Ishikawa (cell line): ENCODE data around the gene ARHGAP19.

Experiments
- CEBPB ChIP-seq: IDR thresholded peaks from 2 replicates; pipeline ENCODE4 v1.6.1; 2012
- CREB1 ChIP-seq: IDR thresholded peaks from 2 replicates; pipeline ENCODE4 v1.6.1; 2012; ENCODE audit warnings: low read depth
- EGR1 ChIP-seq: IDR thresholded peaks from 2 replicates; pipeline ENCODE4 v1.6.1; 2012
- EP300 ChIP-seq: IDR thresholded peaks from 2 replicates; pipeline ENCODE4 v1.6.1; 2012; ENCODE audit warnings: borderline replicate concordance
- FOXM1 ChIP-seq: IDR thresholded peaks from 2 replicates; pipeline ENCODE4 v1.6.1; 2012; ENCODE audit warnings: low read depth, borderline replicate concordance
- NFIC ChIP-seq: IDR thresholded peaks from 2 replicates; pipeline ENCODE4 v1.6.1; 2012
- RAD21 ChIP-seq: IDR thresholded peaks from 2 replicates; pipeline ENCODE4 v1.6.1; 2012; ENCODE audit warnings: low read depth
- TAF1 ChIP-seq: IDR thresholded peaks from 2 replicates; pipeline ENCODE4 v1.6.1; 2012; ENCODE audit warnings: low read depth, mild to moderate bottlenecking
- TCF12 ChIP-seq: IDR thresholded peaks from 2 replicates; pipeline ENCODE4 v1.6.1; 2012; ENCODE audit warnings: low read depth
- TEAD4 ChIP-seq: IDR thresholded peaks from 2 replicates; pipeline ENCODE4 v1.6.1; 2012
- YY1 ChIP-seq: IDR thresholded peaks from 2 replicates; pipeline ENCODE4 v1.6.1; 2012; ENCODE audit warnings: low read depth
- ZBTB7A ChIP-seq: IDR thresholded peaks from 2 replicates; pipeline ENCODE4 v1.6.1; 2012; ENCODE audit warnings: low read depth
- TF ChIP-seq, protein P1 (sequence below): IDR thresholded peaks from 2 replicates; pipeline ENCODE4 v1.6.1; 2012
- TF ChIP-seq, protein P2 (sequence below): IDR thresholded peaks from 2 replicates; pipeline ENCODE4 v1.6.1; 2012
- TF ChIP-seq, protein P3 (sequence below): IDR thresholded peaks from 2 replicates; pipeline ENCODE4 v1.6.1; 2012; ENCODE audit warnings: low read depth, mild to moderate bottlenecking

The ARHGAP19 gene

DNA sequence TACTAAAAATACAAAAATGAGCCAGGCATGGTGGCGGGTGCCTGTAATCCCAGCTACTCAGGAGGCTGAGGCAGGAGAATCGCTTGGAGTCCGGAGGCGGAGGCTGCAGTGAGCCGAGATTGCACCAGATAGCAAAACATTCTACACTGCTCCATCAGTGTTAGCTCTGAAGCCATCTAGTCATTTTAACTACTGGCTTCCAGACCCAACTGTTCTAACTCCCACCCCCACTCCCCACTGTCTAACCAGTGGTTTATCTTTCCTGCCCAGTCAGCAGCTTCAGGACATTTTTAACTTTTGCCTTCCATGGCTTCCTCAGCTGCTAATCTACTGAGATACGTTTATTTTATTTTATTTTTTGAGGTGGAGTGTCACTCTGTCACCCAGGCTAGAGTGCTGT, 20.5 kb upstream of the ARHGAP19 start:
- TF ChIP-seq YY1 = no peak

DNA sequence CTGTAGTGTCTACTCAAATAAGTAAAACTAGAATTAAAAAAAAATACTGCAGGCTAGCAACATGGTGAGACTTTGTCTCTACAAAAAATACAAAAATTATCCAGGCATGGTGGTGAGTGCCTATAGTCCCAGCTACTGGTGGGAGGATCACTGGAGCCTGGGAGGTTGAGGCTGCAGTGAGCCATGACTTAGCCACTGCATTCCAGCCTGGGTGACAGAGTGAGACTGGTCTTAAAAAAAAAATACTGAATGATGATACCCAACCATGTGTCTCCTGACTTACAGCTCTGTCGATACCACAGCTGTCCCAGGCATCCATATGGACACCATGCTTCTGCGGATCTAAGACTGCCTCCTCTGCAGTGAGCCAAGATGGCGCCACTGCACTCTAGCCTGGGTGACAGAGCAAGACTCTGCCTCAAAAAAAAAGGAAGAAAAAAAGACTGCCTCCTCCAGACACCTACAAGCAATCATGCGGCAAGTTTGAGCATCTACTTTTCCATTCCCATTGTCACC, 18.7 kb upstream of the ARHGAP19 start:
- TF ChIP-seq TCF12 (no peak), CEBPB (no peak), FOXM1 (no peak)
- TF ChIP-seq, protein P1, sequence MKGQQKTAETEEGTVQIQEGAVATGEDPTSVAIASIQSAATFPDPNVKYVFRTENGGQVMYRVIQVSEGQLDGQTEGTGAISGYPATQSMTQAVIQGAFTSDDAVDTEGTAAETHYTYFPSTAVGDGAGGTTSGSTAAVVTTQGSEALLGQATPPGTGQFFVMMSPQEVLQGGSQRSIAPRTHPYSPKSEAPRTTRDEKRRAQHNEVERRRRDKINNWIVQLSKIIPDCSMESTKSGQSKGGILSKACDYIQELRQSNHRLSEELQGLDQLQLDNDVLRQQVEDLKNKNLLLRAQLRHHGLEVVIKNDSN = no peak

DNA sequence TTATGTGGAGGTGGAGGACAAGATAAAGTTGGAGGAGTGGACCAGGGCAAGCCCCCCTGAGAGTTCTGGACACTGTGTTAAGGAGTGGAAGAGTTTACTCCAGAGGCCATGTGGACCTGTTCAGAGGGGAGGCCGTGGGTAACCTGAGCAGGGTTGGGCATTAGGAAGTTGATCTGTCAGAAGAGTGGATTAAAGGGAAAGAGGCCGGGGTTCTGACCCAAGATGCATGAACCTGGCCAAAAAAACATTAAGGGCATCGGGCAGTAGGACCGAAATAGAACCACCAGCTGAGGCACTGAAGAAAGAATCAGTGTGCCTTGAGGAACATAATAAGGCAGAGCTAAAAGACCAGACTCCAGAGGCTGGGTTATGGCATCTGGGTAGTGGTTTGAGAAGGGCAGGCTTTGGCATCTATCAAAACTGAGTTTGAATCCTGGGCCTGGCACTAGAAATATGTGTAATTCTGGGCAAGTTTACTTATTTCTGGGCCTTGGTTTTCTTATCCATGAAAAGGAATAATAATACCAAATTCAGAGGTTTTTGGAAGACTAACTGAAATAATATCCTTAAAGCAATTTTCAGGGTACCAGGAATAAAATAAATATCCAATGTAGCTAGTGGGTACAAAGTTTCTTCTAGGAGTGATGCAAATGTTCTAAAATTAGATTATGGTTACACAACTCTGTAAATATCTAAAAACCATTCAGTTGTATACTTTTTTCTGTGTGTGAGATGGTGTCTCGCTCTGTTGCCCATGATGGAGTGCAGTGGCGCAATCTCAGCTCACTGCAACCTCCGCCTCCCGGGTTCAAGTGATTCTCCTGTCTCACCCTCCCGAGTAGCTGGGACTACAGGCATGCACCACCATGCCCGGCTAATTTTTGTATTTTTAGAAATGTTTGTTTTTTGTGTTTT, 15.7 kb upstream of the ARHGAP19 start:
- TF ChIP-seq TEAD4 (no peak), CREB1 (no peak), CEBPB (no peak), TCF12 (no peak), ZBTB7A (no peak), EP300 (no peak), NFIC (no peak)
- TF ChIP-seq, protein P2, sequence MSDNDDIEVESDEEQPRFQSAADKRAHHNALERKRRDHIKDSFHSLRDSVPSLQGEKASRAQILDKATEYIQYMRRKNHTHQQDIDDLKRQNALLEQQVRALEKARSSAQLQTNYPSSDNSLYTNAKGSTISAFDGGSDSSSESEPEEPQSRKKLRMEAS = no peak
- TF ChIP-seq, protein P3, sequence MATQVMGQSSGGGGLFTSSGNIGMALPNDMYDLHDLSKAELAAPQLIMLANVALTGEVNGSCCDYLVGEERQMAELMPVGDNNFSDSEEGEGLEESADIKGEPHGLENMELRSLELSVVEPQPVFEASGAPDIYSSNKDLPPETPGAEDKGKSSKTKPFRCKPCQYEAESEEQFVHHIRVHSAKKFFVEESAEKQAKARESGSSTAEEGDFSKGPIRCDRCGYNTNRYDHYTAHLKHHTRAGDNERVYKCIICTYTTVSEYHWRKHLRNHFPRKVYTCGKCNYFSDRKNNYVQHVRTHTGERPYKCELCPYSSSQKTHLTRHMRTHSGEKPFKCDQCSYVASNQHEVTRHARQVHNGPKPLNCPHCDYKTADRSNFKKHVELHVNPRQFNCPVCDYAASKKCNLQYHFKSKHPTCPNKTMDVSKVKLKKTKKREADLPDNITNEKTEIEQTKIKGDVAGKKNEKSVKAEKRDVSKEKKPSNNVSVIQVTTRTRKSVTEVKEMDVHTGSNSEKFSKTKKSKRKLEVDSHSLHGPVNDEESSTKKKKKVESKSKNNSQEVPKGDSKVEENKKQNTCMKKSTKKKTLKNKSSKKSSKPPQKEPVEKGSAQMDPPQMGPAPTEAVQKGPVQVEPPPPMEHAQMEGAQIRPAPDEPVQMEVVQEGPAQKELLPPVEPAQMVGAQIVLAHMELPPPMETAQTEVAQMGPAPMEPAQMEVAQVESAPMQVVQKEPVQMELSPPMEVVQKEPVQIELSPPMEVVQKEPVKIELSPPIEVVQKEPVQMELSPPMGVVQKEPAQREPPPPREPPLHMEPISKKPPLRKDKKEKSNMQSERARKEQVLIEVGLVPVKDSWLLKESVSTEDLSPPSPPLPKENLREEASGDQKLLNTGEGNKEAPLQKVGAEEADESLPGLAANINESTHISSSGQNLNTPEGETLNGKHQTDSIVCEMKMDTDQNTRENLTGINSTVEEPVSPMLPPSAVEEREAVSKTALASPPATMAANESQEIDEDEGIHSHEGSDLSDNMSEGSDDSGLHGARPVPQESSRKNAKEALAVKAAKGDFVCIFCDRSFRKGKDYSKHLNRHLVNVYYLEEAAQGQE = no peak

DNA sequence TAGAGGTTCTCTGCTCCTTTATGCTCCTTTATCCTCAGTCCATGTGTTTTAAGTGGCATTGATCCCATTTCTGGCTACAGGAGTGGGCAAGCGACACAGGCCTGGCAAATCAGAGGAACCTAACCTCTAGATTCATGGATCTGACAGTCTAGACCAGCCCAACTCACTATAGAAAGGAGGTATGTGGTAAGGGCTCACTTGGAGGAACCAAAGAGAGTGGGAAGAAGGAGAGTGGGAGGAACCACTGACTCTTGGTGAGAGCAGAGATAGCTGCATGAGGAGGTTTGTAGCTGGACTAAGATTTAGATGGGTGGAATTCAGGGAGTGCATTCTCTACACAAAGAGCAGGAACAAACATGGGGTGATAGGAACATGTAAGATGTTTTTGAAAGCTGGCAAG, 15.0 kb upstream of the ARHGAP19 start:
- TF ChIP-seq EP300 (no peak), CEBPB (no peak), TCF12 (no peak), EGR1 (no peak), ZBTB7A (no peak), TAF1 (no peak), TEAD4 (no peak), NFIC (no peak), RAD21 (no peak), FOXM1 (no peak), YY1 (no peak)
- TF ChIP-seq, protein P2 = no peak
- TF ChIP-seq, protein P1 = no peak

DNA sequence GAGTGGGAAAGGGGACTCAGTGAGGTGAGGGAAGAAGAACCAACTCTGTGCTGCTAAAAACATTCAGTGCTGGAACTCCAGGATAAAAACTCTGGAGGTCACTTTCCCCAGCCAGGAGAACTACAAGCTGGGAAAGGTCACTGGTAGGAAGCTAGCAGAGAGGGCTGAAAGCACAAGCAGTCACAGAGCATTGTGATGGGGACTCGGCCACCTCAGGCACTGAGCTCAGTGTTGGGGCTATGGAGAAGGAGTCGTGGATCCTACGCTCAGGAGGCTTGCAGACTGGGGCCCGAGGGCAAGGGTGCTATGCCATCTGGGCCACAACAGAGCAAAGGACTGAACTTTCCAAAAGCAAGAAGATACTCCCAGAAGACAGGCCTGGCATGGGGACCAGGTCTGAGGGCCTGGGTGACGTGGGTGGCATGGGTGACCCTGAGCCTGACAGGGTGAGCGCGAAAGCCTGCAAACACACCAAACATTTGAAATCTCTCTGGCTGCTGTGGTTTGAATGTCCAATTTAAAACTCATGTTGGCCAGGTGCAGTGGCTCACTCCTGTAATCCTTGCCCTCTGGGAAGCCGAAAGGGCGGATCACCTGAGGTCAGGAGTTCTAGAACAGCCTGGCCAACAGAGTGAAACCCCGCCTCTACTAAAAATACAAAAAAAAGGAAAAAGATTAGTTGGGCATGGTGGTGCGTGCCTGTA, 9.8 kb upstream of the ARHGAP19 start:
- TF ChIP-seq NFIC (no peak), RAD21 (no peak), CEBPB (no peak), YY1 (no peak), FOXM1 (no peak), ZBTB7A (no peak), TAF1 (no peak), EGR1 (no peak), TEAD4 (no peak), EP300 (no peak), TCF12 (no peak), CREB1 (no peak)
- TF ChIP-seq, protein P1 = no peak
- TF ChIP-seq, protein P3 = no peak
- TF ChIP-seq, protein P2 = no peak
